GM18526 (cell line): ENCODE data around the gene HSD17B1.
"Not testable (repeated sequence)": the region's sequence is repeated elsewhere in the genome, so short reads cannot be mapped to it uniquely, and the experiment has no call there.

Experiments
- POLR2A ChIP-seq: IDR thresholded peaks from 3 replicates; pipeline ENCODE4 v1.6.1; 2011; ENCODE audit not compliant: insufficient read length; ENCODE audit errors: extremely low read depth

Gene HSD17B1

DNA sequence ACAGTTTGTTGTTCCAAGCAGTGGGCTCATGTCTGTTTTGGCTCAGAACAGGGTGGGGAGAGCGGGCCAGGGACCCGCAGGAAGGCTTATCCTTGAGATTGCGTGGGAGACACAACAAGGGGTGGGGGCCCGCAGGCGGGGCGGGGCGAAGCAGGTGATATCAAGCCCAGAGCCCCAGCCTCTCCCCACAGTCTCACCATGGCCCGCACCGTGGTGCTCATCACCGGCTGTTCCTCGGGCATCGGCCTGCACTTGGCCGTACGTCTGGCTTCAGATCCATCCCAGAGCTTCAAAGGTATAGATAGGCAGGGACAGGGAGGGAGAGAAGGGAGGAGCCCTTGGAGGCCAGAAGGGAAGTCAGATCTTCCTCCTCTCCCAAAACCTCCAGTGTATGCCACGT lies at the start of gene HSD17B1:
Gene HSD17B1, plus strand, starts transcription at position 188 of the 400 bp plus-strand sequence. Its CDS starts 11 bp downstream, at position 199.
- not testable (repeated sequence) for TF ChIP-seq POLR2A

DNA sequence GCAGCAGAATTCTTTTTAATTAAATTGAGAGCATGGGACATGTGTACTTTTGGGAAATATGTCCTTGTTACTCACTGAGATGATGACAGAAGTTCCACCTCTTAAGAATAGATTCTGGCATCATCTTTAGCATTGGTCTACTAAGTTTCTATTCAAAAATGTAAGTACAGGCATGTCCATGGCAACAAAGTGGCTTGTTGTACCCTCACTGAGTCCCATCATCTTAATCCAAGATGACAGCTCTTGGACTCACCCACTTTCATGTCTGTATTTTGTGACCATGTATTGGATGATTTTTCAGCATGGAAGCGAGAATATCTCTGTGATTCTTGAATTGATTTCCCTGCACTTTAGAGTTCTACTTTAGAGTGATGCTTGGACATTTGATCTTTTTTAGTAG lies 49.8 kb upstream of the HSD17B1 start:
- no peak for TF ChIP-seq POLR2A

- TF ChIP-seq POLR2A: no peak
These were observed 45.1 kb upstream of the HSD17B1 start for GRCh38 chr17:42507671-42508070.

GRCh38 chr17:42508426-42509165 lies 44.1 kb upstream of the HSD17B1 start:
- no peak for TF ChIP-seq POLR2A

- TF ChIP-seq POLR2A: no peak
These were observed 43.3 kb upstream of the HSD17B1 start for GRCh38 chr17:42509409-42509808.

DNA sequence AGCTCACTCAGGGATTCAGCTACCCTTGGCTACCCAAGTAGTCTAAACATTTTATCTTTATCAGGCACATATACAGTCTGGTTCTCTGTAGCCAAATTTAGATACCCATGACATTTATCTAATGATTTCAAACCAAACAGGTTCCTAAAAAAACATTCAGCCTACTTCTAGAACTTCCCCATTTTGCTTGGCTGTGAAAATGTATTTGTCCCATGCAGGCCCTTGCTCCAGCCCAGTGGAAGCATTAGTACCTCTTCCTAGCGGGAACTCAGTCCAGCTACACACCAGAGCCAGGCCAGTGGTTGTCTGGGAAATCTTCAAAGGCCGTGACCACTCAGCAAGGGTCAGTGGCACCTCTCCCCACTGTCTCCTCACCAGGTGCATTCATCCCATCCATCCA lies 42.9 kb upstream of the HSD17B1 start:
- TF ChIP-seq POLR2A: no peak

GRCh38 chr17:42512246-42512645 lies 40.5 kb upstream of the HSD17B1 start:
- no peak for TF ChIP-seq POLR2A

- TF ChIP-seq POLR2A: no peak
These were observed 39.9 kb upstream of the HSD17B1 start for GRCh38 chr17:42512733-42513251.

- no peak for TF ChIP-seq POLR2A
These were observed 39.0 kb upstream of the HSD17B1 start for GRCh38 chr17:42513686-42514085.

- TF ChIP-seq POLR2A: no peak
These were observed 38.4 kb upstream of the HSD17B1 start for GRCh38 chr17:42514279-42514678.

- TF ChIP-seq POLR2A: no peak
These were observed 37.9 kb upstream of the HSD17B1 start for GRCh38 chr17:42514867-42515266.

GRCh38 chr17:42517516-42517915 lies 35.2 kb upstream of the HSD17B1 start:
- no peak for TF ChIP-seq POLR2A

DNA sequence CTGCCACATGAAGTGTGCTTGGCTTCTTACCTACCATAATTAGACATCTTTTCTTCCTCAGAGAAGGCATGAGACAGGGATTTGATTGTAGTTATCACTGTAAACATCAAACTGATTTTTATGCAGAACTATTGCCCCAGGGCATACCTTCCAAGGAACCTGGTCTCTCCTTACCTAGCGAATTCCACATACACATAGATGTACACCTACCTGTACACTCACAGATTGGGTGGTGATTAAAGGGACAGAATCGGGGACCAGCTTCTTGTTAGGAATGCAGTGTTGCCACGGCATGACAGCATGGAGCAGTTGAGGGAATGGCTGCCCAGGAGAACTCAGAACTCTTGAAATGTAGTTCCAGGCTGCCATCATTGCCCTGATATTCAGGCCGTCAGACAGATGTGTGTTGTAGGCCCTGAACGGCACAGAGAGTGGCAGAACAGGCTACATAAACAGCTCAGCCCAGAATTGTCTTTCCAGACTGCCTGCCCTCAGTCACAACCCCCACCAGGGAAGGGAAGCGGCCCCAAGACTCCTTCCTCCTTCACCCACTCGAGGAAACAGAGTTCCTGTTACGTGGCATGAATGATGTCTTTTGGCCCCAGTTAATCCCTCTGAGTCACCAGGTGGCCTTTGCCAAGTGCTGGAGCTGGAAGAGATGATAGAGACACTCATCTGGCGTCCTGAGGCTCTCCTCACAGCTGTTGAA lies 34.5 kb upstream of the HSD17B1 start:
- no peak for TF ChIP-seq POLR2A

DNA sequence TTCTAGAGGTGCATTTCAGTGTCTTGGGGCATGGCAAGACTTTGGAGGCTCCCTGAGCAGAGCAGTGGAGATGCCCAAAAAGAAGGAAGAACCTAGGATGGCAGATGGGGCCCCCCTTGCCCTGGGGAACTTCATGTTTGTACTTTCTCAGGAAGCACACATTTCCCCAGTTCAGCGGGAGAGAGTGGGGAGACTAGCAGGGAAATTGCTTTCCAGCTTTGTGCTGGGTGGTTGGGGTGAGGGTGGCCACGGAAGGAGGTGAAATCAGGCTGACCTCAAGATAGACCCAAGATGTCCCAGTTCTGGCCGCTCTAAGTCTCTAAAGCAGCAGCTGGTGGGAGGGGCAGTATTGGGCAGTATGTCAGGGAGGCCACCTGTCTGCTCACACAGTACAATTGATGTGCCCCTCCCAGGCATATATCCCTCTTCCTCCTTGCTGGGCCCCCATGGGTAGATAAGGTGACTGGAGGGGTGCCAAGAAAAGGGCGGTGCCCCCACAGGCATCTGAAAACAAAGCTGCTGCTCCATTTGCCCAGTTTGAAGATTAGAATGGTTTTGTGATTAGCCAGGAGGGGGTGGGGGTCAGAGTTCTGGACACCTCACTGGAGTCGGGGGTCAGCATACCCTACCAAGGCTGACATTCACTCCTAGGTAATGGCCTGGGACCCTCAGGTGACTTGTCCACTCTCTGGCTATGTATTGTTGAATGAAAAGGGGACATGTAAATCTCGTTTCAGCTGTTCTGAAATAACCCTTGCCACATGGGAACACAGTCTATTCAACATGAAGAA lies 33.8 kb upstream of the HSD17B1 start:
- no peak for TF ChIP-seq POLR2A
